GM19328 (cell line): Measurements from ENCODE around the gene MYBBP1A.

Experiments used
- ATAC-seq: cut with Tn5 transposase; IDR thresholded peaks from one replicate; pipeline ENCODE4 v1.9.1; 2021; ENCODE audit warnings: mild to moderate bottlenecking, moderate library complexity; ENCODE audit not compliant: unreplicated experiment

The MYBBP1A gene

DNA sequence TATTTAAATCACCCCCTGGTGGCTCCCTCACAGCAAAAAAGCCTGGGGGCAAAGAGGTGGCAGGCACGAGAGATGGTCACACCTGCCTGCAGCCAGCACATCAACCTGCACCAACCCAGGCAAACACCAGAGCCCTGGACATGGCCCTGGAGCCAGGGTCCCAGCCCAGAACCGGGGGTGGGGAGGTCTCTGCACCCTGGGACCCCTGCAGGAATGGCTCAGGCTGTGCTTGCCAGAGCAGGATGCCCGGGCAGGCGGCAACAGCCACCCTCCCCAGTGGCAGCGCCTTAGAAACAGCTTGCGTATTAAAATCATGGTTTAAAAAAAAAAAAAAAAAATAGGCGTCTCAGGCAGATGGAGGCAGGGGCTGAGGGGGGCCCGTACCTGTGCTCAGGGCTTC, 16.2 kb downstream of the MYBBP1A start:
- no peak for ATAC-seq

DNA sequence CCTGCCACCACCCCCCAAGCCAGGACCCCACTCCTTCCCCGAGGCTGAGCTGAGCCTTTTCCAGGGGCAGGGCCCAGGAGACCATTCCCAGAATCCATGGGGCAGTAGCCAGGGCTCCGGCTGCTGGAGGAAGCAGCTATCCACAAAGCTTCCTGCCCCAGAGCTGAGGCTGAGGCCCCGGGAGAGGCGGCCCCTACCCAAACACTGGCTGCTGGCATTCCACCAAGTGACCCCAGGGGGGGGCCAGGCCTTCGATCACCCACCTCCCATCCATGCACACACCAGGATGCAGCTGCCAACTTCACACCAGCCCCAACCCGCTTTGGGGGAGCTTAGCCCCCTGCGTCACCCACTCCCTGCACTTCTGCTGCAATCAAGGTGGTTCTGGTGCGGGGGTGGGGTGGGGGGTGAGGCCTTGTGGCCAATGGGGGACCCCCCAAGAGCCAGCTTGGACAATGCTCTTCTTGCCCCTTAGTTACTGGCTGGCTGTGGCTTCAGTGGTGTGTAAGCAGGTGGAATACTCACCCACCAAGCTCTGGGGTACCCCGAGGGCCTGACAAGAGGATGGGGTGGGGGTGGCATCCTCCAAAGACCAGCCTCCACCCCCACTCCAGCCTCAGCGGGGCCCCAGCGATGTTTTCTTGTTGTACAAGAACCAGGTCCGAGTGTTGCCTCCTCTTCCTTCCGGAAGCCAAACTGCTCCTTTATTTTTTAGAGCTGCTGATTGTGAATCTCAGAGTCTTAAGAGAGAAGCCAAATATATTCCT, 16.8 kb downstream of the MYBBP1A start:
- ATAC-seq, result no peak

DNA sequence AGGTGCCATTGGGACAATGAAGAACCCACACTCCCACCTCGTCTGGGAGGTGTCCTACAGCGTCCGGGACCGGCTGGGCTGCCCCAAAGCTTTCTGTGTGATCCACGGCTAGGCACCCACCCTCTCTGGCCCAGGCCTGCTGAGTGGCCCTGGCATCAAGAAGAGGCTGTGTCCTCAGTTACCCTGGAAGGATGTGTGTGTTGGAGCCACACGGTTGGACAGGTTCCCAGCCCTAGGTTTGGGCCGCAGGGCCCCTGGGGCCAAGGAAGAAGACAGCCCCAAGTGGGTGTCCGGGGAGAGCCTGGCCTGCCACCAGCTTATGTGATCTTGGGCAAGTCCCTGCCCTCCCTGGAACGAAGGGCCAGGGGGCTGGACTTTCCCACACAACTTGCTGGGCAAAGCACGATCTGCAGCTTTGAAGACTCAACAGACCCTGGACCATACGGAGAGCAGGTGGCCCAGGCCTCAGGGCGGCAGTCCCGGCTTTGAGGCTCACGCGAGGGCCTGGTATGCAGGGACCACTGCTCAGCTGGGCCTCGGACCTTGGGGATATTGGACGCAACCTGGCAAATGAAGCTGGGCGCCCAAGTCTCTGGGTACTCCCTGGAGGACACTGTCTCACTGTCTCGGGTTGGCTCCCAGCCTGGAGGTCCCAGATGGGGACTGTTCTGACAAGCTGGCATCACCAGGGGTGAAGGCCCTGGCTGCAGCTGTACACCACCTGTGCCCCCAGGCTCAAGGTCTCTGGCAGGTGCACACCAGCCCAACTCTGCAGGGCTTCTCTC, 17.5 kb downstream of the MYBBP1A start:
- no peak for ATAC-seq

DNA sequence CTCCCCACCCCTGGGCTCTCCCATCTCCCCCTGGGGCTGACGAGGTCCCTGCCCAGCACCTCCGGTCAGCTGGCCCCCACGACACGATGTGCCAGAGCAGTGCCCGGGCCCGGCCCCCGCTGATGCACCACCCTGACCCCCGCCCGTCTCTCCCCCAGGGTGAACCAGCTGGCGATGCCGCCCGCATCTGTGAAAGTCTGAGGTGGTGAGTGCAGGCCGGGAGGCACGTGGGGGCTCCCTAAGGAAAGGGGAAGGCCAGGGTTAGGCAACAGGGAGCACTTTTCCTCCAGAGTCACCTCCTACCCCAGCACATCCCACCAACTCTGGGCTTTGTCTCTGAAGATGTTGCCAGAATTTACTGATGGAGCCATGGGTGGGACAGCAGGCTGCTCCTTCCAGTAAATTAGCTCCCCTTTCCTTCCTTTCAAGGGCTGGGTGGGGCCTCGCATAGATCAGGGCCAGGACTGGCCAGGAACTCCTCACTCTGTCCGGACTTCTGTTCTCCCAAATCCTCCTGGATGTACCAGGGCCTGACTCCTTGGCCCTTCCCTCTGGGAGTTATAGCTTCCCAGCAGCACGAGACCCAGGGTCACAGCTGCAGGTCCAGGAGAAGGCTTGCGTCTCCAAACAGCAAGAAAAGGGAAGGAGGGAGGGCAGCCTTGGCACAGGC, 18.3 kb downstream of the MYBBP1A start:
- ATAC-seq, result no peak

DNA sequence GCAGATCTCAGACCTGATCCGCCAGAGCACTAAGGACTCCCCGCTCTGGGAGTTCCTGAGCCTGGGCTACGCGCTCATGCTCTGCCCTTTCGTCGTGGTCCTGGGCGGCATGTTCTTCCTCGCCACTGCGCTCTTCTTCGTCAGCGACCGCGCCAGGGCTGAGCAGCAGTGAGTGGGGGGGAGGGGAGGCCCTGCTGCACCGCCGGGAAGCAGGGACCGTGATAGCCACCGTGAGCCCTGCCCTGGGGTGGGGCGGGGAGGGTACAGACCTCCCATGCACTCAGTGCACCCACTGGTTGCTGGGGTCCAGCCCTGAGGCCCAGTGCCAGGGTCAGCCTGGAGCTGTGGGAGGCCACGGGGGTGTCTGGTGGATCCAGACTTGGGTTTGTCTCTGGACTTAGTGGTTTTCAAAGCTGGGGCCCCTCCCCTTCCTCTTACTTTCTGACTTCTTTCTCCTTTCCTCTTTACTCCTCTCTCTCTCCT, 18.9 kb downstream of the MYBBP1A start:
- no peak for ATAC-seq

DNA sequence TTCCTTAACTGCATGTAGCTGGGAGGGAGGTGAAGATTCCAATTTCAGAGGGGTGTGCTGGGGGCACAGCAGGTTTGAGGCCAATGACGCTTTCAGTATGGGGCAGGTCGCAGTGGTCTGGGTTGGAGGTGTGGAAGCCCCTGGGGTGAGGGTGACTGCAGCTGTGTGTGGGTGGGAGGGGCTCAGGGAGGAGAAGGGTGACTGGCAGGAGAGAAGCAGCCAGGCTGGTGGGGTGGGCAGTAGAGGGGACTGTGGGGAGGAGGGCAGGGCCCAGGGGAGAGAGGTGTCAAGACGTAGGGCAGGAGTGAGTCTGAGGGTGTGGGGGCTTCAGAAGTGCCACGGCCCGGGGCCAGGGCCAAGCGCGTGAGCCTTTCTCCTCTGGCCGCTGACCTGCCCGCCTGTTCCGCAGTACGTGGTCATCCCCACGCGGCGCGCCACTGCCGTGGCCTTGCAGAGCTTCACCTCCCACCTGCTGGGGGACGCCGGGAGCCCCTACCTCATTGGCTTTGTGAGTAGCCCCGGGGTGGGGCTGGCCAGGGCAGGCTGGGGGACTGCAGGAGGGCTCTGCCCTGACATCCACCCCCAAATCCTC, 19.4 kb downstream of the MYBBP1A start:
- no peak for ATAC-seq

DNA sequence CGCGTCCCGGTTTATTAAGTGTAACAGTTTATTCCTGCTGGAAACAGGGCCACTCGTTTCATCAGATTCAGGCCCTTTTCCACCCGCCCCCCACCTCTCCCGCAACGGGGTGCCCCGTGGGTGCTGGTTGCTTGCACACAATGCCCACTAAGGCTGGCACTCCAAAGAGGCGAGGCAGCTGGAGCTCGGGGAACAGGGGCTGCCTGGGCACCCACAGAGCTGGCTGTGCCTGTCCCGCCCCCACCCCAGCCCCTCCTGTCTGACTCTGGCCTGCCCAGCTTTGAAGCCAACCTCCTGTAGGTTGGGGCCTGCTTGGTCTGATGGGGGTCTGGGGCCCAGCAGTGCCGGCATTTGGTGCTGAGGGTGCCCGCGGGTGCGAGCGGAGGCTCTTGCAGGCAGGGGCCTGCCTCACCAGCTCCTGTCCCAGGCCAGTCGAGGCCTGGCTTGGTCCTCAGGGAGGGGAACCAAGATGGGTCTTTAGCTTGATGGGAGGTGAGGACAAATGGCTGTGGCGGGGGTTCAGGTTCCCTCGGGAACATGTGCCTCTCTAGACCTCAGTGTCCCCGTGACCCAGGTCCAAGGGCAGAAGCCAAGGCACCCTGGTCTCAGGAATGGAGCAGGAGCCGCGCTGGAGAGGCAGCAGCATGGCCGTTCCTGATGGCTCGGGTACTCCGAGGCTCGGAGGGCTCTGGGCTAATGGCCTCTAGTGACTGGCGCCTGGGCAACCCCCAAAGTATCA, 20.1 kb downstream of the MYBBP1A start:
- ATAC-seq, result no peak

DNA sequence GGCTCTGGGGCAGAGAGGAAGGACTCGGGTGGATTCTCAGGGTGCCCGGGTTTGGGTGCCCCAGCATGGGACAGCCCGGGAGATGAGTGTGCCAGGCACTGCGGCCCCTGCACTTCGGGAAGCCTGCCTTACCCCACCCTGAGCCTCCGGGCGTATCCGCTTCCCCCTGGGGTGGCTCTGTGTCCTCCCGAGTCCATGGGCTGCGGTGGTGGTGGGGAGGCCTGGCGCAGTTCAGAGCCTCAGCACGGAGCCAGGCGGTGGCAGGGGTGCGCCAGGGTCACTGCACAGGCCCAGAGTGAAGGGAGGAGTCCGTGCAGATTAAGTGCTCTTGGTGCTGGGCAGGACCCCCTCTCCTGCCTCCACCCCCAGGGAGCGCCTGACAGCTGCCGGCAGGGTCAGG, 20.7 kb downstream of the MYBBP1A start:
- no peak for ATAC-seq

DNA sequence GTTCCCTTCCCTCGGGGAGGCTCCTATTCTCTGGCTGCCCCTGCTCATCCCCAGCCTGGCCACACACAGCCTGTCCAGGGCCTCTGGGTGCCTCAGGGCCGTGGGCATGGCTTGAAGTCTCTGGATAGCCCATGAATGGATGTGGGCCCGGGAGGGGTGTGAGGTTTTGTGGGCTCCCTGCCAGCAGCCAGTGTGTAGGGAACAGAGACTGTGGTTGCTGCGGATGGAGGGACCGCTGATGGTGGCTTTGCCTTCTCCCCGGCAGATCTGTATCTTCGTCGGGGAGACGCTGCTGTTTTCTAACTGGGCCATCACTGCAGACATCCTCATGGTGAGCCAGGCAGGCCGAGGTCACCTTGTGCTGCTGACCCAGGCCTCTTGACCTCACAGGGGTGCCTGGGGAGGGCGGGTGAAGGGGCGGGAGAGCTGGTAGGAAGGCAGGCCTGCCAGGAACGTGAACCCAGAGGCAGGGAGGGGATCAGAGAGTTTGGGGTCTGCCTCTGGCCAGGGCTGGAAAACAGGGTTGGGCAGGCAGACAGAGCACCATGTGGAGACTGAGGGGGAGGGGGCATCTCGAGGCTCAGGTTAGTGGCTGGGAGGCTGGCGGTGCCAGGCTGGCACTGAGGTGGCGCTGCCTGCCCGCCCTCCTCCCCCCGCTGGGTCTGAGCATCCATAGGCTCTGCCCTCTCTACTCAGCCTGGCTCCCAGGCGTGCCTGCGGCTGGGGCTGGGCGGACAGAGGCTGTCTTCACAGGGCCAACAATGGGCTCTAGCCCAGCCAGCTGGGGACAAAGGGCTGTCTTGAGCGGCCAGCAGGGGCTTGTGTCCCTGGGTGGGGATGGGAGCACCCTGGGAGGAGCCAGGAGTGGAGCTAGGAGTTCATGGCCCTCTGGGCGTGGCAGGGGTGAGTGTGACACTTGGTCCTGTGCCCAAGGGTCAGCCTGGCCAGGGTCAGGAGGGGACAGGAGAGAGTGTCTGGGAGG, 21.4 kb downstream of the MYBBP1A start:
- ATAC-seq, result no peak

DNA sequence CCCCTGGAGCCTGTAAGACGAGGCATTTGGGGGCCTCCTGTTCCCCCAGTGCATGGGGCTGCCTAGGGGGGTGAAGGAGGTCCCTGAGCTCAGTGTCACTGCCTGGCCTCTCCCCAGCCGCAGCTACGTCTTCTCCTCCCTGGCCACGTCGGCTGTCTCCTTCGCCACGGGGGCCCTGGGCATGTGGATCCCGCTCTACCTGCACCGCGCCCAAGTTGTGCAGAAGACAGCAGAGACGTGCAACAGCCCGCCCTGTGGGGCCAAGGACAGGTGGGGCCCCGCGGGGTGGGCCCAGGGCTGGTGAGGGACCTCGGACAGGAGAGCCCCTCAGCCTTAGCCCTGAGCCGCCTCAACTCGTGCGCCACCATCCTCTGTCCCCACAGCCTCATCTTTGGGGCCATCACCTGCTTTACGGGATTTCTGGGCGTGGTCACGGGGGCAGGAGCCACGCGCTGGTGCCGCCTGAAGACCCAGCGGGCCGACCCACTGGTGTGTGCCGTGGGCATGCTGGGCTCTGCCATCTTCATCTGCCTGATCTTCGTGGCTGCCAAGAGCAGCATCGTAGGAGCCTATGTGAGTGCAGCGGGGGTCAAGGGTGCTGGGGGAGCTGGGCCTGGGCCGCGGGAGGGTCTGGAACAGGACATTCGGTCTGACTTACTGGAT, 22.2 kb downstream of the MYBBP1A start:
- ATAC-seq, result no peak

DNA sequence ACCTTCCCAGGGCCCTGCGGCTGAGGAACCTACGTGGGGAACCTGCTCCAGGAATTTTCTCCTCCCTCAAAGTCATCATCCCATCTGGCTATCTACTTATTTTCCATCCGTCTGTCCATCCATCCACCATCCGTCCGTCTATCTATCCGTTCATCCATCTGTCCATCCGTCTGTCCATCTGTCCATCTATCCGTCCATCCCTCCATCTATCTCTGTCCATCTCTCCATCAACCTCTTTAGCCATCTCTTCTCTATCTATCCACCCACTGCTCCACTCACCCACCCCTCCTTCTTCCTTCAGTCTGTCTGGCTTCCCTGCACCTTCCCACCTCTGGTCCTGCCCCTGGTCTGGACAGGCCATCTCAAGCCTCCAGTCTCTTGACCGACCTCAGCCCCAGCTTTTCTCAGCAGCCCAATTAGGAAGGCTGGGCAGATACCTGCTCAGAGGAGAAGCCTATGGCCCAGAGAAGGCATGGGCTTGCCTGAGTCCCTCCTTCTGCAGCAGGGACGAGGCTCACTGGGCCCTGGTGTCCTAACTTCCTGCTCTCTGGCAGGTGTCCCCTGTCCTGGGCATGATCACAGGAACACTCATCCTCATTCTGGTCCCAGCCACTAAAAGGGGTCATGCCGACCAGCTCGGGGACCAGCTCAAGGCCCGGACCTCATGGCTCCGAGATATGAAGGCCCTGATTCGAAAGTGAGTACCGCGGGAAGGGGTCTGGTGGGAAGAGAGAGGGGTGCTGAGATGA, 23.0 kb downstream of the MYBBP1A start:
- ATAC-seq, result no peak

DNA sequence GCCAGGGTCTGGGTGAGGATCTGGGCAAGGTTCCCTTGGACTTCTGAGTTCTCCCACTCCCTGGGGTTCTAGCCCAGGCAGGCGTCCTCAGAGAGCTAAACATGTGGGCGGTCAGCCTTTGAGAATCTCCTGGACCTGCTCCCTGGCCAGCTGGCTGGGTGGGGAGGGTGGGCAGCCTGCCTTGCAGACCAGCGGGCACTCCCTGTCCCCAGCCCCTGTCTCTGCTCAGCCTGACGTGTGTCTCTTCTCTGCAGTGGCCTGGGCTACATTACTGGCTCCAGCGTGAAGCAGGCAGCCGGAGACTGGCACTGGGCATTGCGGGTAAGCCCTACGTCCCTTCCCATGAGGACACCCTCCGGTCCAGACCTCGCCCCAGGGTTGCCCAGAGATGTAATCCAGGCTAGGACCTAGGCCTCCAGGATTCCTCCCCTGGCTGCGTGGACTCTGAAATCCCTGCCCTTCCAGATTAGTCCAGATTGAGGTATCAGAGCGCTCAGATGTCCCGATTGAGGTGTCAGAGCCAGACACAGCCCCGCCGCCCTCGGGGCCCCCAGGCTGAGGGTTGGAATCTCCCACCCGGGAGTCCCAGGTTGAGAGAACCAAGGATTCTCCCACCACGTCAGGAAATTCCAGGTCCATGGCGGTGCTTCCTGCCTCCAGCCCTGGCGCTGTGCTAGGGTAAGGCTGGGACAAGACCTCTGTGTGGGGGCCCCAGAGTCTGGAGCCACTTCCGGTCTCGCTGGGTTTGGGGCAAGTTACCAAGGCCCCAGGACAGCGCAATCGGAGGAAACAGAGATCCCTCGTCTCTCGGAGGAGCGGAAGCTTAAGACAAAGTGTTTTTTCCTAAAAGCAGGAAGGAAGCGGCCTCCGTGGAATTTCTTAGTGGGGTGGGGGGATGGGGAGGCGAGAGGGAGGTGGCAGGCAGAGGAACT, 24.1 kb downstream of the MYBBP1A start:
- ATAC-seq, result no peak

DNA sequence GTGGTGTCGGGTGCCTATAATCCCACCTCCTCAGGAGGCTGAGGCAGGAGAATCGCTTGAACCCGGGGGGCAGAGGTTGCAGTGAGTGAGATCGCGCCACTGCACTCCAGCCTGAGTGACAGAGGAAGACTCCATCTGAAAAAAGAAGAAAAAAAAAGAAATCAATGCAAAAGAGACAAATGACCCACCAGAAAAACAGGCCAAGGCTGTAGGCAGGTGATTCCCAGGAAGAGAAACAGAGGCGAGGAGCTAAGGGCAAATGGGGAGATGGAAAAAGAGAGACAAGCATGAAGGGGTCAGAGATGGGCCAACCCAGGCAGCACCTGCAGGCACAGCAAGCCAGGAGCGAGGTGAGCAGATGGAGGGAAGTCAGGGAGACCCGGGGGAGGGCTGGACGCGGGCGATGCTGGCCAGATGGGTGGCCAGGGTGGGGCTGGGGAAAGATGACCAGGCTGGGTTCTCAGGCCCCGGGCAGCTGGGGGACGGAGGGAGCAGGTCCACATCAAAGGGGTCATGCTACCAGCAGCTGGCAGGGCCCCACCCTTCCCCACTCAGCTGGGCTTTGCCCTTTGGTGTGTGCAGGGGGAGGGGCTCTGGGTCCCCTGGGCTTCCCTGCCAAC, 25.5 kb downstream of the MYBBP1A start:
- ATAC-seq, result no peak

DNA sequence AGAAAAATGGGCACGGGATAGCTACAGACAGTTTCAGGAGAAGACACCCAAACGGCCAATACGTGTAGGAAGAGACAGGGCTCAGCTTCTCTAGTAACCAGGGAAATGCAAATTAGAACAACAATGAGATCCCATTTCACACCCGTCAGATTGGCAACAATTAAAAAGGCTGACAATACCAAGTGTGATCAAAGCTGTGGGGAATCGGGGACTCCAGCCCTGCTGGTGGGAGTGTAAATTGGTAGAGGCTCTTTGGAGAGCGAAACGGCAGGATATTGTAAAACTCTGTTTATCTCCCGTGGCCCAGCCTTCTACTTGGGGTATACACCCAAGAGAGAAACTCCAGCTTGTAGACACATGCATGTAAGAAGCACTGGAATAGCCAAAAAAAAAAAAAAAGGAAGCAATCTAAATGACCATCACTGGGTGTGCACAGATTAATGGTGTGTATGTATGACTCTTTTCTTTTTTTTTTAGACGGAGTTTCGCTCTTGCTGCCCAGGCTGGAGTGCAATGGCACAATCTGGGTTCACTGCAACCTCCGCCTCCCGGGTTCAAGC, 27.5 kb downstream of the MYBBP1A start:
- no peak for ATAC-seq

DNA sequence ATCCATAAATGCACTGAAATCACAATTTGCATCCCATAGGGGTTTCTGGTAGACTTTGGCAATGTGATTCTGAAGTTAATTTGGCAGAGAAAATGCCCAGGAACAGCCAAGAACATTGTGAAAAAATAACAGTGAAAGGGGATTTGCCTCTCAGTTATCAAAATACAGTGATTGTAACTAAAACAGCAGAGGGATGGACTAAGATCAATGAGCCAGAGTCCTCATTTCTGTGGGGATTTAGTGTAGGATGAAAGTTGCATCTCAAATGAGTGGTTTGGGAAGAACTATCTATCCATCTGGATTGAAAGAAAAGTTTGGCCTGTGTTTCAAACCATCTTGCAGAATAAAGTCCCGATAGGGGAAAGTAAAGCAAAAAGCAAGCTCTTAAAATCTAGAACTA, 28.1 kb downstream of the MYBBP1A start:
- ATAC-seq, result no peak

DNA sequence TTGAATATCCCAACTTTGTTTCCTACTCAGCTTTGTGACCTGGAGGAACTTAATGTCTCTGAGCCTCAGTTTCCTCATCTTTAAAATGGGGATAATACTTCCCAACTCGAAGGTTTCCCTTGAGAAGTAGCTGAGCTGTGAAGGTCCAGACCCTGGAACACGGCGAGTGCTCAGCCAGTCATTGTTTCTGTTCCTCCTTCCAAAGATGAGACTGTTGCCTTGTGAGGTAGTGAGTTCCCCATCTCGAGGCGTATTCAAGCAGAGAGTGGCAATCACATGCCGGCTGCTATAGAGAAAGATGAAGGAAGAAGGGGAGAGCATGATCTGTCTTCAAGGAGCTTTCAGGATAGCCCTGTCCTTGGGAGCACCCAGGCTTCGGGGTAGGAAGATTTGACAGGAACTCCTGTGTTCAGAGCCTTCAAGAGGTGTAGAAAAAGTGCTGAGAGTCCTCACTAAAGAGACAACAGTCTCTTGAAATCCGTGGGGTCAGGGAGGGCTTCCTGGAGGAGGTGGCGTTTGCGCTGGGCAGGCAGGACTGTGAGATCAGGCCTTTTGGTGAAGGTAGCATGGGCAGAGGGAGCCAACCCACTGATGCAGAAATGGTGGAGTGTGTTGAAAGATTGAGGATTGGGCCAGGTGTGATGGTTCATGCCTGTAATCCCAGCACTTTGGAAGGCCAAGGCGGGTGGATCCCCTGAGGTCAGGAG, 29.3 kb downstream of the MYBBP1A start:
- no peak for ATAC-seq
